Kidney epithelial cell (primary cell): ENCODE measurements around the gene MYCBPAP. TPM values are rescaled to one million over a fixed set of nuclear protein-coding genes. Genes with fewer than 3 reads are reported as not detected.

Experiments used
- DNase-seq: peaks from one replicate; pipeline ENCODE4 v3.0.0-alpha.2; 2010; ENCODE audit warnings: low read depth
- H3K27me3 ChIP-seq: 2 replicates; pipeline ENCODE4 v1.6.0; 2011; ENCODE audit warnings: low read length; ENCODE audit not compliant: control insufficient read depth, insufficient read depth
- H3K36me3 ChIP-seq: 2 replicates; pipeline ENCODE4 v1.5.1; 2011; ENCODE audit warnings: low read length; ENCODE audit not compliant: control insufficient read depth, insufficient read depth
- H3K4me3 ChIP-seq: 2 replicates; pipeline ENCODE4 v1.5.1; 2011; ENCODE audit warnings: low read depth, mild to moderate bottlenecking, control low read depth, low read length
- CTCF ChIP-seq: IDR thresholded peaks from 2 replicates; pipeline ENCODE4 v1.5.1; 2011; ENCODE audit warnings: mild to moderate bottlenecking, moderate library complexity, low read length, control low read depth, inconsistent platforms; ENCODE audit not compliant: insufficient read depth, poor library complexity, severe bottlenecking
- total RNA-seq: library from RNA; depleted of rRNA; stranded (reverse); fragments of >200 nt; gene quantifications from 2 replicates; pipeline ENCODE4 v1.2.3, GENCODE V29; 2015

Gene MYCBPAP
- total RNA-seq, 1 donor from 2014 or later: 0.50 TPM

- Histone ChIP-seq H3K27me3 (no peaks in the 10 kb centered on the region), H3K4me3 (no peak overlapping the region), H3K36me3 (no peaks in the 10 kb centered on the region)
- TF ChIP-seq CTCF: no peak
- no peak for DNase-seq
These were observed 10.0 kb upstream of the MYCBPAP start for GRCh38 chr17:50498021-50498874.

GRCh38 chr17:50499270-50499669 lies 9.0 kb upstream of the MYCBPAP start:
- no peak for TF ChIP-seq CTCF
- no peaks in the 10 kb centered on the region for H3K27me3 ChIP-seq
- no peak overlapping the region for H3K4me3 ChIP-seq
- H3K36me3 ChIP-seq: no peaks in the 10 kb centered on the region
- DNase-seq: no peak

- Histone ChIP-seq H3K4me3 (no peak overlapping the region), H3K27me3 (no peaks in the 10 kb centered on the region), H3K36me3 (no peaks in the 10 kb centered on the region)
- no peak for TF ChIP-seq CTCF
- DNase-seq: no peak
These were observed 8.5 kb upstream of the MYCBPAP start for GRCh38 chr17:50499721-50500120.

- H3K36me3 ChIP-seq: no peaks in the 10 kb centered on the region
- no peak overlapping the region for H3K4me3 ChIP-seq
- TF ChIP-seq CTCF: peak; percentile 41
- no peaks in the 10 kb centered on the region for H3K27me3 ChIP-seq
- DNase-seq: no peak
These were observed 7.2 kb upstream of the MYCBPAP start for GRCh38 chr17:50501054-50501453.

GRCh38 chr17:50502301-50502990 lies 5.8 kb upstream of the MYCBPAP start:
- no peak overlapping the region for H3K4me3 ChIP-seq
- H3K36me3 ChIP-seq: no peaks in the 10 kb centered on the region
- TF ChIP-seq CTCF: no peak
- no peak for DNase-seq
- no peaks in the 10 kb centered on the region for H3K27me3 ChIP-seq
